Measurements from ENCODE around the gene TBRG4.

TBRG4 gene

DNA sequence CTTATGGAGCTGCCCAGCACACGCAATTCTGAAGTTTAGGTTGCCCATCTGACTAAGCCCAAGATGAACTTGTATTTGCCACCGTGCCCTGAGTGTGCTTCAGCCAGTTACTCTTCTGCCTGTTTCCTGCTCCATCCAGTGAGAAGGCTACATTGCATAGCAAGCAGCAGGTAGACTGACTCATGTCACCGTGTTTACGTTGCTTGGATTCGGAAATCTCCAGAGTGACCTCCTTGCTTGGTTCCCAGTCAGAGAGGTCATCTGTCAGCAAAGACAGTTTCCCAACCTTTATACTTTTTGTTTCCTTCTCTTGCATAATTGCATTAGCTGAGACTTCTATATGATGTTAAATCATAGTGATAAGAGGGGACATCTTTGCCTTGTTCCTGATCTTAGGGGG is 53.6 kb downstream of the TBRG4 start:
- peaks cover 10% of the 10 kb centered on the region for H3K36me3 ChIP-seq (ENCODE audit: insufficient read depth, insufficient read length, low read length)
- H3K9ac ChIP-seq (ENCODE audit: insufficient read length, low read depth) = no peak overlapping the region

DNA sequence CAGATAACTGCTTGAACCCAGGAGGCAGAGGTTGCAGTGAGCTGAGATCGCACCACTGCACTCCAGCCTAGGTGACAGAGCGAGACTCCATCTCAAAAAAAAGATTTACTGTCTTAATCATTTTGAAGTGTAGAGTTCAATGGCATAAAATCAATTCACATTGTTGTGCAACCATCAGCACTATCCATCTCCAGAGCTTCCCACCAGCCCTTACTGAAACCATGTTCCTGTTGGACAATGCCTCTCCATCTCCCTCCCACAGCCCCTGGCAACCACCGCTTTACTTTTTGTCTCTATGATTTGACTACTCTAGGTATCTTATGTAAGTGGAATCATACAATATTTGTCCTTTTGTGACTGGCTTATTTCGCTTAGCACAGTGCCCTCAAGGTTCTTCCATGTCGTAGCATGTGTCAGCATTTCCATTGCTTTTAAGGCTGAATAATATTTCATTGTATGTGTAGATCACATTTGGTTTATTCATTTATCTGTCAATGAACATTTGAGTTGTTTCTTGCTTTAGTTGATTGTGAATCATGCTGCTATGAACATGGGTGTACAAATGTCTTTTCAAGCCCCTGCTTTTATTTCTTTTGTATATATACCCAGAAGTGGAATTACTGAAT is 55.8 kb downstream of the TBRG4 start:
- Histone ChIP-seq H3K4me1 (ENCODE audit: insufficient read depth, insufficient read length) (no peaks in the 10 kb centered on the region), H3K27me3 (ENCODE audit: insufficient read depth, insufficient read length) (no peaks in the 10 kb centered on the region), H3K9ac (ENCODE audit: insufficient read length, low read depth) (no peak overlapping the region), H3K4me3 (ENCODE audit: insufficient read length, low read depth) (no peak overlapping the region), H3K9me3 (ENCODE audit: insufficient read depth, low read length) (no peaks in the 10 kb centered on the region), H3K36me3 (ENCODE audit: insufficient read depth, insufficient read length, low read length) (peaks cover 12% of the 10 kb centered on the region)
- DNase-seq (ENCODE audit: low read depth, low spot score) = no peak
- TF ChIP-seq YY1 (IDR thresholded peaks at IDR 0.05; ENCODE audit: insufficient read depth, insufficient read length) = no peak
- no peak for TF ChIP-seq ZNF274 (IDR thresholded peaks at IDR 0.05; ENCODE audit: low read depth, low read length)
- no peak for TF ChIP-seq SUZ12 (IDR thresholded peaks at IDR 0.05; ENCODE audit: extremely low read depth, insufficient read depth, insufficient read length)

More for the DNA sequence above, 53.6 kb downstream of the TBRG4 start:
- DNase-seq (ENCODE audit: low read depth, low spot score) = no peak
- TF ChIP-seq SUZ12 (IDR thresholded peaks at IDR 0.05; ENCODE audit: extremely low read depth, insufficient read depth, insufficient read length) (no peak), ZNF274 (IDR thresholded peaks at IDR 0.05; ENCODE audit: low read depth, low read length) (no peak), YY1 (IDR thresholded peaks at IDR 0.05; ENCODE audit: insufficient read depth, insufficient read length) (no peak)
- Histone ChIP-seq H3K4me1 (ENCODE audit: insufficient read depth, insufficient read length) (no peaks in the 10 kb centered on the region), H3K4me3 (ENCODE audit: insufficient read length, low read depth) (no peak overlapping the region), H3K9me3 (ENCODE audit: insufficient read depth, low read length) (no peaks in the 10 kb centered on the region), H3K27me3 (ENCODE audit: insufficient read depth, insufficient read length) (no peaks in the 10 kb centered on the region)

GRCh38 chr7:45055016-45055415 is 56.5 kb downstream of the TBRG4 start:
- H3K36me3 ChIP-seq (ENCODE audit: insufficient read depth, insufficient read length, low read length) = peaks cover 15% of the 10 kb centered on the region
- H3K9me3 ChIP-seq (ENCODE audit: insufficient read depth, low read length) = no peaks in the 10 kb centered on the region
- H3K4me3 ChIP-seq (ENCODE audit: insufficient read length, low read depth) = no peak overlapping the region
- no peaks in the 10 kb centered on the region for H3K27me3 ChIP-seq (ENCODE audit: insufficient read depth, insufficient read length)
- no peak overlapping the region for H3K9ac ChIP-seq (ENCODE audit: insufficient read length, low read depth)
- DNase-seq (ENCODE audit: low read depth, low spot score) = no peak
- H3K4me1 ChIP-seq (ENCODE audit: insufficient read depth, insufficient read length) = no peaks in the 10 kb centered on the region
- TF ChIP-seq YY1 (IDR thresholded peaks at IDR 0.05; ENCODE audit: insufficient read depth, insufficient read length) (no peak), SUZ12 (IDR thresholded peaks at IDR 0.05; ENCODE audit: extremely low read depth, insufficient read depth, insufficient read length) (no peak), ZNF274 (IDR thresholded peaks at IDR 0.05; ENCODE audit: low read depth, low read length) (no peak)

DNA sequence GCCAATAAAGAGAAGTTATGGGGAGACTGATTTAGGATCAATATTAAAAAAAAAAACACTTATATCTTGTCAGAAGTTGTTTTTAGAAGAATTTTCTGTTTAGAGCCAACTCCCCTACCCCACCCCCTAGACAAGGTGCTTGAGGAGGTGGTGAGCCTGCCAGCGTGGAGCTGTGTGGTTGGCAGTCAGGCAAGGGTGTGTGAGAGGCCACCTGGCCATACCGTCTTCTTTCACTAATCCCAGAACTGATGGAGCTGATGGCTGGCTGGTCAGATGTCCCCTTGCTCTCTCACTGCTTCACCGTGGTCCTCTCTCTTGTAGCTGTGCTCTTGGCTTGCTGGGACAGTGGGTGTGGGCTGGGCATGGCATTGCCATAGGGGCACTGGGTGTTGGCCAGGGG is 57.1 kb downstream of the TBRG4 start:
- TF ChIP-seq YY1 (IDR thresholded peaks at IDR 0.05; ENCODE audit: insufficient read depth, insufficient read length) = no peak
- no peak for TF ChIP-seq ZNF274 (IDR thresholded peaks at IDR 0.05; ENCODE audit: low read depth, low read length)
- no peak for TF ChIP-seq SUZ12 (IDR thresholded peaks at IDR 0.05; ENCODE audit: extremely low read depth, insufficient read depth, insufficient read length)
- no peak for DNase-seq (ENCODE audit: low read depth, low spot score)
- Histone ChIP-seq H3K9me3 (ENCODE audit: insufficient read depth, low read length) (no peaks in the 10 kb centered on the region), H3K36me3 (ENCODE audit: insufficient read depth, insufficient read length, low read length) (peaks cover 15% of the 10 kb centered on the region), H3K4me3 (ENCODE audit: insufficient read length, low read depth) (no peak overlapping the region), H3K9ac (ENCODE audit: insufficient read length, low read depth) (no peak overlapping the region), H3K27me3 (ENCODE audit: insufficient read depth, insufficient read length) (no peaks in the 10 kb centered on the region), H3K4me1 (ENCODE audit: insufficient read depth, insufficient read length) (no peaks in the 10 kb centered on the region)

DNA sequence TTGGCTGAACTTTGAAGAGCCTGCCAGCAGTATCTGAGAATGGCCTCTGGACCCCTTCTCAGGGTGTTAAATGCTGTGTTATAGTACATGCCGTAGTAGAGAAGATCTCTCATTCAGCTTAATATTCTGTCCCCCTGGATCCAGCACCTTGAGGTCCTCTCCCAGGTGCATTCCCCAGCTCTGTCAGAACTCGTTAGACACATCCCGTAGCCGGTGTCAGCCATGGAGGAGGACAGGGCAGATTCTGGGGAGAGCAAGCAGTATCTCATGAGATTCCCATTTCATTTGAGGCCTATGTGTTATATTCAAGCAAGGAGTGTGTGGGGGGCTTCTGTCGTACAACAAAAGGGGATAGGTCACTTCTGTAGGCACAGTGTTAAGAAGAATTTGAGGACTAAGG is 57.6 kb downstream of the TBRG4 start:
- no peak overlapping the region for H3K4me3 ChIP-seq (ENCODE audit: insufficient read length, low read depth)
- no peak for DNase-seq (ENCODE audit: low read depth, low spot score)
- no peaks in the 10 kb centered on the region for H3K27me3 ChIP-seq (ENCODE audit: insufficient read depth, insufficient read length)
- no peaks in the 10 kb centered on the region for H3K4me1 ChIP-seq (ENCODE audit: insufficient read depth, insufficient read length)
- no peaks in the 10 kb centered on the region for H3K9me3 ChIP-seq (ENCODE audit: insufficient read depth, low read length)
- peaks cover 17% of the 10 kb centered on the region for H3K36me3 ChIP-seq (ENCODE audit: insufficient read depth, insufficient read length, low read length)
- TF ChIP-seq YY1 (IDR thresholded peaks at IDR 0.05; ENCODE audit: insufficient read depth, insufficient read length) = no peak
- no peak overlapping the region for H3K9ac ChIP-seq (ENCODE audit: insufficient read length, low read depth)

- no peaks in the 10 kb centered on the region for H3K4me1 ChIP-seq (ENCODE audit: insufficient read depth, insufficient read length)
- no peak overlapping the region for H3K9ac ChIP-seq (ENCODE audit: insufficient read length, low read depth)
- DNase-seq (ENCODE audit: low read depth, low spot score) = no peak
- H3K36me3 ChIP-seq (ENCODE audit: insufficient read depth, insufficient read length, low read length) = peaks cover 21% of the 10 kb centered on the region
- TF ChIP-seq YY1 (IDR thresholded peaks at IDR 0.05; ENCODE audit: insufficient read depth, insufficient read length) = no peak
- H3K4me3 ChIP-seq (ENCODE audit: insufficient read length, low read depth) = no peak overlapping the region
- no peaks in the 10 kb centered on the region for H3K9me3 ChIP-seq (ENCODE audit: insufficient read depth, low read length)
- H3K27me3 ChIP-seq (ENCODE audit: insufficient read depth, insufficient read length) = no peaks in the 10 kb centered on the region
Measured at GRCh38 chr7:45053401-45053800, 58.1 kb downstream of the TBRG4 start.

- Histone ChIP-seq H3K4me3 (ENCODE audit: insufficient read length, low read depth) (no peak overlapping the region), H3K4me1 (ENCODE audit: insufficient read depth, insufficient read length) (no peaks in the 10 kb centered on the region), H3K27me3 (ENCODE audit: insufficient read depth, insufficient read length) (no peaks in the 10 kb centered on the region), H3K9me3 (ENCODE audit: insufficient read depth, low read length) (no peaks in the 10 kb centered on the region), H3K36me3 (ENCODE audit: insufficient read depth, insufficient read length, low read length) (peaks cover 28% of the 10 kb centered on the region), H3K9ac (ENCODE audit: insufficient read length, low read depth) (no peak overlapping the region)
- no peak for DNase-seq (ENCODE audit: low read depth, low spot score)
- TF ChIP-seq YY1 (IDR thresholded peaks at IDR 0.05; ENCODE audit: insufficient read depth, insufficient read length) (no peak), SUZ12 (IDR thresholded peaks at IDR 0.05; ENCODE audit: extremely low read depth, insufficient read depth, insufficient read length) (no peak), ZNF274 (IDR thresholded peaks at IDR 0.05; ENCODE audit: low read depth, low read length) (no peak)
Measured at GRCh38 chr7:45052011-45052410, 59.5 kb downstream of the TBRG4 start.

DNA sequence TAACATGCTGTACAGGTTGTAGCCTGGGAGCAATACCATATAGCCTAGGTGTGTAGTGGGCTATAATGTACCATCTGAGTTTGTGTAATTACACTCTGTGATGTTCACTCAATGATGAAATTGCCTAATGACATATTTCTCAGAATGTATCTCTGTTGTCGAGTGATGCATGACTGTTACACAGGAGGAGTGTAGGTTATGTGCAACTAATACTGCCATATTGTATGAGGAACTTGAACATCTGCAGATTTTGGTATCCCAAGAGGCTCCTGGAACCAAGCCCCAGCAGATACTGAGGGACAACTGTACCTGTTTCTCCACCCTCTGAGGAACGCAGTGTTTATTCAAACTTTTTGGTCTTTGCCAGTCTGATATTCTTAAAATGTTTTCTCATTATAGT is 61.3 kb downstream of the TBRG4 start:
- H3K4me1 ChIP-seq (ENCODE audit: insufficient read depth, insufficient read length) = no peaks in the 10 kb centered on the region
- H3K36me3 ChIP-seq (ENCODE audit: insufficient read depth, insufficient read length, low read length) = peaks cover 32% of the 10 kb centered on the region
- no peak overlapping the region for H3K9ac ChIP-seq (ENCODE audit: insufficient read length, low read depth)
- TF ChIP-seq YY1 (IDR thresholded peaks at IDR 0.05; ENCODE audit: insufficient read depth, insufficient read length) (no peak), SUZ12 (IDR thresholded peaks at IDR 0.05; ENCODE audit: extremely low read depth, insufficient read depth, insufficient read length) (no peak), ZNF274 (IDR thresholded peaks at IDR 0.05; ENCODE audit: low read depth, low read length) (no peak)
- DNase-seq (ENCODE audit: low read depth, low spot score) = no peak
- H3K9me3 ChIP-seq (ENCODE audit: insufficient read depth, low read length) = no peaks in the 10 kb centered on the region
- no peak overlapping the region for H3K4me3 ChIP-seq (ENCODE audit: insufficient read length, low read depth)
- H3K27me3 ChIP-seq (ENCODE audit: insufficient read depth, insufficient read length) = no peaks in the 10 kb centered on the region
